ENCODE measurements around the gene MGAT5.

DNA sequence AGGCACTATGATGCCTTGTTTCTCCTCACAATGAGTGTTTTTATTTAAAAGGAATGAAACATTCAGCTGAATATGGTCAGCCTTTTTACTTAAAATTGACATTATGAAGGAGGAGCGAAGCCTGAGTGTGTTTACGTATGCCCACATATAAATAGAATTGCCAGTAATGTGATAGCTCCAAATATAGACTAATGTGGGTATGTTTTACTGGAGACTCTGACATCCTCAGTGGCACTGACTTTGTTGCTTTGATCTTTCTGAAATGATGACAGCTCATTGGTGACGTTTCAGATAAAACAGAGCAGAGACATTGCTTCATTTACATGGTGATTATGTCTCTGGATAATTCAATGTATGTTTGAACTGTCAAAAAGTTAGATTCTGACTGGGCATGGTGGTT lies 167.0 kb downstream of the MGAT5 start:
- TF ChIP-seq ZBTB7A (IDR thresholded peaks at IDR 0.05; ENCODE audit: low read depth): no peak
- no peak for TF ChIP-seq CEBPB (IDR thresholded peaks at IDR 0.05)
- no peak for TF ChIP-seq TAF1 (IDR thresholded peaks at IDR 0.05; ENCODE audit: low read depth)
- TF ChIP-seq, protein P1, sequence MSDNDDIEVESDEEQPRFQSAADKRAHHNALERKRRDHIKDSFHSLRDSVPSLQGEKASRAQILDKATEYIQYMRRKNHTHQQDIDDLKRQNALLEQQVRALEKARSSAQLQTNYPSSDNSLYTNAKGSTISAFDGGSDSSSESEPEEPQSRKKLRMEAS (IDR thresholded peaks at IDR 0.05): no peak
- no peak for TF ChIP-seq FOXM1 (IDR thresholded peaks at IDR 0.05; ENCODE audit: borderline replicate concordance, low read depth)
- TF ChIP-seq, protein P2, sequence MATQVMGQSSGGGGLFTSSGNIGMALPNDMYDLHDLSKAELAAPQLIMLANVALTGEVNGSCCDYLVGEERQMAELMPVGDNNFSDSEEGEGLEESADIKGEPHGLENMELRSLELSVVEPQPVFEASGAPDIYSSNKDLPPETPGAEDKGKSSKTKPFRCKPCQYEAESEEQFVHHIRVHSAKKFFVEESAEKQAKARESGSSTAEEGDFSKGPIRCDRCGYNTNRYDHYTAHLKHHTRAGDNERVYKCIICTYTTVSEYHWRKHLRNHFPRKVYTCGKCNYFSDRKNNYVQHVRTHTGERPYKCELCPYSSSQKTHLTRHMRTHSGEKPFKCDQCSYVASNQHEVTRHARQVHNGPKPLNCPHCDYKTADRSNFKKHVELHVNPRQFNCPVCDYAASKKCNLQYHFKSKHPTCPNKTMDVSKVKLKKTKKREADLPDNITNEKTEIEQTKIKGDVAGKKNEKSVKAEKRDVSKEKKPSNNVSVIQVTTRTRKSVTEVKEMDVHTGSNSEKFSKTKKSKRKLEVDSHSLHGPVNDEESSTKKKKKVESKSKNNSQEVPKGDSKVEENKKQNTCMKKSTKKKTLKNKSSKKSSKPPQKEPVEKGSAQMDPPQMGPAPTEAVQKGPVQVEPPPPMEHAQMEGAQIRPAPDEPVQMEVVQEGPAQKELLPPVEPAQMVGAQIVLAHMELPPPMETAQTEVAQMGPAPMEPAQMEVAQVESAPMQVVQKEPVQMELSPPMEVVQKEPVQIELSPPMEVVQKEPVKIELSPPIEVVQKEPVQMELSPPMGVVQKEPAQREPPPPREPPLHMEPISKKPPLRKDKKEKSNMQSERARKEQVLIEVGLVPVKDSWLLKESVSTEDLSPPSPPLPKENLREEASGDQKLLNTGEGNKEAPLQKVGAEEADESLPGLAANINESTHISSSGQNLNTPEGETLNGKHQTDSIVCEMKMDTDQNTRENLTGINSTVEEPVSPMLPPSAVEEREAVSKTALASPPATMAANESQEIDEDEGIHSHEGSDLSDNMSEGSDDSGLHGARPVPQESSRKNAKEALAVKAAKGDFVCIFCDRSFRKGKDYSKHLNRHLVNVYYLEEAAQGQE (IDR thresholded peaks at IDR 0.05; ENCODE audit: low read depth): no peak
- TF ChIP-seq NFIC (IDR thresholded peaks at IDR 0.05): no peak
